Hepatocyte (in vitro differentiated cells): ENCODE data around the gene STON1. TPM values are rescaled to one million over a fixed set of nuclear protein-coding genes. Genes with fewer than 3 reads are reported as not detected.

Experiments
- DNase-seq: peaks from one replicate; pipeline ENCODE4 v3.0.0-alpha.2; 2016; ENCODE audit warnings: low spot score
- H2AFZ ChIP-seq: fragments of 200-600 bp; sonication (generic); 2 replicates; pipeline ENCODE4 v1.6.0; 2016; ENCODE audit warnings: antibody characterized with exemption, mild to moderate bottlenecking
- H3K27ac ChIP-seq: fragments of 200-600 bp; sonication (generic); 2 replicates; pipeline ENCODE4 v1.5.1; 2016; ENCODE audit warnings: mild to moderate bottlenecking
- H3K27me3 ChIP-seq: fragments of 200-600 bp; sonication (generic); 2 replicates; pipeline ENCODE4 v1.6.1; 2016
- H3K36me3 ChIP-seq: fragments of 200-600 bp; sonication (generic); replicated peaks from 2 replicates; pipeline ENCODE4 v1.5.1; 2016; ENCODE audit warnings: low read depth; ENCODE audit not compliant: insufficient read depth
- H3K4me1 ChIP-seq: fragments of 200-600 bp; sonication (generic); 2 replicates; pipeline ENCODE4 v1.5.1; 2016; ENCODE audit warnings: mild to moderate bottlenecking, moderate library complexity; ENCODE audit not compliant: insufficient read depth
- H3K4me2 ChIP-seq: fragments of 200-600 bp; sonication (generic); 2 replicates; pipeline ENCODE4 v1.6.0; 2016
- H3K4me3 ChIP-seq: fragments of 200-600 bp; sonication (generic); 2 replicates; pipeline ENCODE4 v1.5.1; 2016; ENCODE audit warnings: mild to moderate bottlenecking
- H3K79me2 ChIP-seq: fragments of 200-600 bp; sonication (generic); 2 replicates; pipeline ENCODE4 v1.6.0; 2017; ENCODE audit warnings: mild to moderate bottlenecking
- H3K9me2 ChIP-seq: fragments of 200-600 bp; sonication (generic); replicated peaks from 2 replicates; pipeline ENCODE4 v1.6.0; 2017; ENCODE audit warnings: mild to moderate bottlenecking; ENCODE audit not compliant: insufficient read depth
- H3K9me3 ChIP-seq: fragments of 200-600 bp; sonication (generic); 2 replicates; pipeline ENCODE4 v1.5.1; 2016; ENCODE audit warnings: low read depth, mild to moderate bottlenecking
- H4K20me1 ChIP-seq: fragments of 200-600 bp; sonication (generic); 2 replicates; pipeline ENCODE4 v1.6.0; 2016; ENCODE audit warnings: mild to moderate bottlenecking; ENCODE audit not compliant: insufficient read depth, poor library complexity, severe bottlenecking
- CTCF ChIP-seq: fragments of 200-600 bp; sonication (generic); IDR thresholded peaks from 2 replicates; pipeline ENCODE4 v1.5.1; 2016; ENCODE audit warnings: antibody characterized with exemption, mild to moderate bottlenecking; ENCODE audit not compliant: poor library complexity
- EZH2 ChIP-seq: fragments of 200-600 bp; sonication (generic); IDR thresholded peaks from 2 replicates; pipeline ENCODE4 v1.6.1; 2016; ENCODE audit warnings: antibody characterized with exemption, mild to moderate bottlenecking, borderline replicate concordance
- EZH2phosphoT487 ChIP-seq: fragments of 200-600 bp; sonication (generic); IDR thresholded peaks from one replicate; pipeline ENCODE4 v1.6.1; 2018; ENCODE audit warnings: antibody characterized with exemption, mild to moderate bottlenecking, low read depth, moderate library complexity; ENCODE audit not compliant: unreplicated experiment, severe bottlenecking
- WGBS: methylation state at CpG from one replicate; pipeline ENCODE4 v1.1.6; 2016; ENCODE audit warnings: low lambda C conversion rate; ENCODE audit errors: missing lambda C conversion rate; 5-methylcytosine and 5-hydroxymethylcytosine counted together
- polyA plus RNA-seq: library from polyadenylated mRNA; unstranded; fragments of >200 nt; fragmentation: Nextera tagmentation; extraction: Ambion mirVana; gene quantifications from 2 replicates; pipeline ENCODE4 v1.2.1, GENCODE V29; 2016
- total RNA-seq: library from RNA; depleted of rRNA; stranded (reverse); fragments of >200 nt; gene quantifications from 2 replicates; pipeline ENCODE4 v1.2.3, GENCODE V29; 2014

STON1 gene
- total and polyA plus RNA-seq, 2 experiments from 2014 or later = 12.2 to 22.0 TPM

- Histone ChIP-seq H3K4me2 (no peak overlapping the region), H3K27ac (no peak overlapping the region), H3K4me3 (no peak overlapping the region), H3K36me3 (no peaks in the 10 kb centered on the region), H3K79me2 (no peaks in the 10 kb centered on the region), H3K27me3 (no peaks in the 10 kb centered on the region), H3K9me2 (no peaks in the 10 kb centered on the region), H3K4me1 (no peaks in the 10 kb centered on the region), H2AFZ (no peak overlapping the region), H4K20me1 (no peaks in the 10 kb centered on the region), H3K9me3 (no peaks in the 10 kb centered on the region)
- TF ChIP-seq EZH2 (no peak), EZH2phosphoT487 (no peak), CTCF (no peak)
- no peak for DNase-seq
- 93% methylated on average over 2 of the region's 2 CpGs for WGBS
Measured at GRCh38 chr2:48597492-48597891, 67.5 kb downstream of the STON1 start.

GRCh38 chr2:48600204-48600813 is 70.4 kb downstream of the STON1 start:
- Histone ChIP-seq H3K9me3 (no peaks in the 10 kb centered on the region), H3K27ac (no peak overlapping the region), H3K36me3 (no peaks in the 10 kb centered on the region), H3K4me1 (no peaks in the 10 kb centered on the region), H4K20me1 (no peaks in the 10 kb centered on the region), H3K4me3 (no peak overlapping the region), H3K4me2 (no peak overlapping the region), H2AFZ (no peak overlapping the region), H3K9me2 (no peaks in the 10 kb centered on the region), H3K79me2 (no peaks in the 10 kb centered on the region), H3K27me3 (no peaks in the 10 kb centered on the region)
- TF ChIP-seq CTCF (peak; percentile 88), EZH2 (no peak)
- peak; percentile 62 for DNase-seq
- 34% methylated on average over 4 of the region's 4 CpGs for WGBS

- no peaks in the 10 kb centered on the region for H4K20me1 ChIP-seq
- H3K4me1 ChIP-seq = no peaks in the 10 kb centered on the region
- H3K27ac ChIP-seq = no peak overlapping the region
- 79% methylated on average over 3 of the region's 3 CpGs for WGBS
- no peak overlapping the region for H3K4me3 ChIP-seq
- no peak for DNase-seq
- H3K4me2 ChIP-seq = no peak overlapping the region
- no peaks in the 10 kb centered on the region for H3K27me3 ChIP-seq
- no peaks in the 10 kb centered on the region for H3K9me3 ChIP-seq
- no peak overlapping the region for H2AFZ ChIP-seq
- TF ChIP-seq EZH2phosphoT487 (no peak), EZH2 (no peak), CTCF (no peak)
- H3K79me2 ChIP-seq = no peaks in the 10 kb centered on the region
- H3K36me3 ChIP-seq = no peaks in the 10 kb centered on the region
- H3K9me2 ChIP-seq = no peaks in the 10 kb centered on the region
Measured at GRCh38 chr2:48600917-48601316, 71.0 kb downstream of the STON1 start.

GRCh38 chr2:48601349-48601748 is 71.4 kb downstream of the STON1 start:
- H3K9me3 ChIP-seq = no peaks in the 10 kb centered on the region
- no peaks in the 10 kb centered on the region for H3K27me3 ChIP-seq
- no peaks in the 10 kb centered on the region for H3K9me2 ChIP-seq
- no peaks in the 10 kb centered on the region for H3K36me3 ChIP-seq
- H3K79me2 ChIP-seq = no peaks in the 10 kb centered on the region
- no peak overlapping the region for H2AFZ ChIP-seq
- H4K20me1 ChIP-seq = no peaks in the 10 kb centered on the region
- H3K4me2 ChIP-seq = no peak overlapping the region
- TF ChIP-seq CTCF (peak; percentile 55), EZH2 (no peak)
- no peaks in the 10 kb centered on the region for H3K4me1 ChIP-seq
- no peak overlapping the region for H3K4me3 ChIP-seq
- no peak overlapping the region for H3K27ac ChIP-seq
- DNase-seq = peak; percentile 59
- WGBS = 65% methylated on average over 7 of the region's 7 CpGs
